GM21423 (cell line): Measurements from ENCODE around the gene EZR.

Experiments
- ATAC-seq: cut with Tn5 transposase; IDR thresholded peaks from one replicate; pipeline ENCODE4 v1.9.1; 2021; ENCODE audit warnings: mild to moderate bottlenecking, moderate library complexity; ENCODE audit not compliant: unreplicated experiment

Gene EZR

GRCh38 chr6:158819977-158820622 lies 932 bp upstream of the EZR start:
- no peak for ATAC-seq

- peak; percentile 21 for ATAC-seq
Measured at GRCh38 chr6:158818581-158819212, 471 bp downstream of the EZR start.

- peak; percentile 30 for ATAC-seq
Measured at GRCh38 chr6:158817728-158818580, 1.2 kb downstream of the EZR start.

GRCh38 chr6:158816803-158817727 lies 2.1 kb downstream of the EZR start:
- ATAC-seq = no peak

GRCh38 chr6:158816329-158816728 lies 2.8 kb downstream of the EZR start:
- no peak for ATAC-seq

GRCh38 chr6:158815907-158816306 lies 3.3 kb downstream of the EZR start:
- no peak for ATAC-seq

- no peak for ATAC-seq
Measured at GRCh38 chr6:158815379-158815724, 3.8 kb downstream of the EZR start.

GRCh38 chr6:158813032-158813431 lies 6.1 kb downstream of the EZR start:
- ATAC-seq = no peak

- no peak for ATAC-seq
Measured at GRCh38 chr6:158812611-158813010, 6.6 kb downstream of the EZR start.

GRCh38 chr6:158810155-158811095 lies 8.7 kb downstream of the EZR start:
- no peak for ATAC-seq

GRCh38 chr6:158808941-158809678 lies 10.1 kb downstream of the EZR start:
- peak; percentile 66 for ATAC-seq

GRCh38 chr6:158808442-158808833 lies 10.7 kb downstream of the EZR start:
- ATAC-seq = no peak

GRCh38 chr6:158807515-158808441 lies 11.4 kb downstream of the EZR start:
- no peak for ATAC-seq

- no peak for ATAC-seq
Measured at GRCh38 chr6:158805698-158806377, 13.3 kb downstream of the EZR start.

GRCh38 chr6:158804207-158804606 lies 15.0 kb downstream of the EZR start:
- no peak for ATAC-seq

- peak; percentile 74 for ATAC-seq
Measured at GRCh38 chr6:158803733-158804143, 15.4 kb downstream of the EZR start.

- no peak for ATAC-seq
Measured at GRCh38 chr6:158801655-158802294, 17.4 kb downstream of the EZR start.
